Skin epidermis (tissue), 12 donors: Measurements from ENCODE around the gene HOXC5.

ENCODE experiments used
- H3K27ac ChIP-seq, 21 experiments: fragments of 200-600 bp; sonication (generic) in 11 of 21; one replicate each; pipeline ENCODE4 v1.5.0; 2020; ENCODE audit warnings: mild to moderate bottlenecking in 3 of 21, inconsistent platforms in 2 of 21, moderate library complexity in 2 of 21
- H3K4me3 ChIP-seq, 7 experiments: fragments of 200-600 bp; sonication (generic) in 2 of 7; one replicate each; pipeline ENCODE4 v1.5.0; 2020; ENCODE audit warnings: inconsistent platforms in 2 of 7, mild to moderate bottlenecking in 2 of 7, moderate library complexity in 1 of 7

HOXC5 gene

DNA sequence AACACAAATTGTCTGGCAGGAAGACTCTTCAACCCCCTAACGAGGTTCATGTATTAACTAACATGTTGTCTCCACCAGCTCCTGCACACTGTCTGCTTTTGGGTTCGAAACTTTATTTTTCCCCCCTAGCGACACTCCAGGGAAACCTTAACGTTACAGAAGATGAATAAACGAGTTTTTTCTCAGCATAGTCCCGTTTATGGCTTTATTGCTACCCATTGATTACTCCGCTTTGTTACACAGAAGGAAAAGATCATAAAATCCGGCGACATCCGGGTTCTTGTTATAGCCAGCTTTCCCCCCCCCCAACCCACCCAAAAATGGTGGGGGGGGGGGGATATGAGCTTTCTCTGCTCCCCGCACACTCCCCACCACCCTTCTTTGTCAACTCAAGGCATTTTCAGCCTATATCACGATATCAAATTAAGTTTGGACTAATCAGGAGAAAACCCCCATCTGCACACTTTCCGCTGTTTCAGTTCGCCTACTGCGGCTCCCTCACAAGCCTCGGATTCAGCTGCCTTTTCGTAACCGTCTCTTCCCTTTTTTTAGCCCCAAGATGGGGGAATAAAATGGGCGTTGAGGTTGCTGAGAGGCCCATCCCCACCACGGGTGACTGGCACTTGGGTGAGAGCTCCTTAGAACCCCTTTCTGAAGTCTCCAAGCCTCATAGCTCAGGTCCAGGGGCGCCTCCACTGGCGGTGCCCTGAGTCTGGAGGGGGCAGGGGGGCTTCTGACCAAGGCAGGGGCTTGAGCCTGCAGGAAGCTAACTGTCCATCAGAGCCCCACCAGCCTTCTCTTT is 6.0 kb upstream of the HOXC5 start:
- H3K4me3 ChIP-seq: no peak overlapping the region
- peak overlapping the region in 9 of 21 experiments; percentile 42 to 98 (median 82) for H3K27ac ChIP-seq

DNA sequence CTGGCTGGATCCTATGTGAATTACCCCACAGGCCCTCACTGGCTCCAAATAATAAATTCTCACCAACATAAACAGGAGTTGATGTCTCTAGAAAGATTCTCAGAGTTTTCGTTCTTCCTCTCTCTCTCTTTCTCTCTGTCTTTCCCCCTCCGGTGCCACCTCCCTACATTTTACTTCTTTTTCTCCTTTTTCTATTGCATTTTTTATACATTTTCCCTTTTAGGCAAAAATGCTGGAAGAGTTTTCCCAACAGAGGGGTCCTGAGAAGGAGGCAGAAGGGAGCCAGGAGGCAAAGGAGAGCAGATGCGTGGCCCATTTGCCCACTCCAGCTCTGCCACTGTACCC is 5.4 kb upstream of the HOXC5 start:
- H3K4me3 ChIP-seq: no peak overlapping the region
- H3K27ac ChIP-seq: peak overlapping the region in 9 of 21 experiments; percentile 42 to 98 (median 82)

DNA sequence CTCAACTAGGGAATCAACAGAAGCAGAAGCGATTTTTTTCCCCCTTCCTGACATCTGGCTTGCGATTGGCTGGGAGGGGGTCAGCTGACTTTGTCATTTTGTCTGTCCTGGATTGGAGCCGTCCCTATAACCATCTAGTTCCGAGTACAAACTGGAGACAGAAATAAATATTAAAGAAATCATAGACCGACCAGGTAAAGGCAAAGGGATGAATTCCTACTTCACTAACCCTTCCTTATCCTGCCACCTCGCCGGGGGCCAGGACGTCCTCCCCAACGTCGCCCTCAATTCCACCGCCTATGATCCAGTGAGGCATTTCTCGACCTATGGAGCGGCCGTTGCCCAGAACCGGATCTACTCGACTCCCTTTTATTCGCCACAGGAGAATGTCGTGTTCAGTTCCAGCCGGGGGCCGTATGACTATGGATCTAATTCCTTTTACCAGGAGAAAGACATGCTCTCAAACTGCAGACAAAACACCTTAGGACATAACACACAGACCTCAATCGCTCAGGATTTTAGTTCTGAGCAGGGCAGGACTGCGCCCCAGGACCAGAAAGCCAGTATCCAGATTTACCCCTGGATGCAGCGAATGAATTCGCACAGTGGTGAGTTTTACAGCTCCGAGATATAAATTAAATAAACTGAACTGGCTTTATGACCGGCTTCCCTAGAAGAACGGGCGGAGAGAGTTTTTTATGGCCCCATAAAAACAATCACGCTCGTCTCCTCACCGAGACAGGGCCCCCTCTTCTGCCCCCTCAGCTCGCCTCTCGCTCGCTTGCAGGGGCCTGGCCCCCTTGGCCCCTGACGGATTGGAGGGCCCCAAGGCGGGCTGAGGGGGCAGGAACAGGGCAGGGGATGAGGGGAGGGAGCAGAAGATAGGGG is 4.3 kb upstream of the HOXC5 start, which contains the start of gene HOXC6:
Gene HOXC6 (plus strand): TSS at position 127 of the 888 bp plus-strand sequence. CDS start 82 bp downstream, at position 209.
- Histone ChIP-seq H3K4me3 (peak within 1 kb of the TSS in 6 of 7 experiments; percentile 0 to 41 (median 19)), H3K27ac (peak within 1 kb of the TSS in 11 of 21 experiments; percentile 4 to 98 (median 78))

DNA sequence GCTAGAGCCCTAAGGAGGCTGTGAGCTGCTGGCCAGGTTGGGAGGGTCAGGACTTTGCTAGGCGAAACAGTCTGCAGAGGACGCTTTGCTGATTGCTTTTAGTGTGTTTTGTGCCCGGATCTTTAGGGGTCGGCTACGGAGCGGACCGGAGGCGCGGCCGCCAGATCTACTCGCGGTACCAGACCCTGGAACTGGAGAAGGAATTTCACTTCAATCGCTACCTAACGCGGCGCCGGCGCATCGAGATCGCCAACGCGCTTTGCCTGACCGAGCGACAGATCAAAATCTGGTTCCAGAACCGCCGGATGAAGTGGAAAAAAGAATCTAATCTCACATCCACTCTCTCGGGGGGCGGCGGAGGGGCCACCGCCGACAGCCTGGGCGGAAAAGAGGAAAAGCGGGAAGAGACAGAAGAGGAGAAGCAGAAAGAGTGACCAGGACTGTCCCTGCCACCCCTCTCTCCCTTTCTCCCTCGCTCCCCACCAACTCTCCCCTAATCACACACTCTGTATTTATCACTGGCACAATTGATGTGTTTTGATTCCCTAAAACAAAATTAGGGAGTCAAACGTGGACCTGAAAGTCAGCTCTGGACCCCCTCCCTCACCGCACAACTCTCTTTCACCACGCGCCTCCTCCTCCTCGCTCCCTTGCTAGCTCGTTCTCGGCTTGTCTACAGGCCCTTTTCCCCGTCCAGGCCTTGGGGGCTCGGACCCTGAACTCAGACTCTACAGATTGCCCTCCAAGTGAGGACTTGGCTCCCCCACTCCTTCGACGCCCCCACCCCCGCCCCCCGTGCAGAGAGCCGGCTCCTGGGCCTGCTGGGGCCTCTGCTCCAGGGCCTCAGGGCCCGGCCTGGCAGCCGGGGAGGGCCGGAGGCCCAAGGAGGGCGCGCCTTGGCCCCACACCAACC is 3.1 kb upstream of the HOXC5 start:
- peak overlapping the region in 3 of 7 experiments; percentile 21 to 41 (median 34) for H3K4me3 ChIP-seq
- peak overlapping the region in 9 of 21 experiments; percentile 46 to 88 (median 81) for H3K27ac ChIP-seq

DNA sequence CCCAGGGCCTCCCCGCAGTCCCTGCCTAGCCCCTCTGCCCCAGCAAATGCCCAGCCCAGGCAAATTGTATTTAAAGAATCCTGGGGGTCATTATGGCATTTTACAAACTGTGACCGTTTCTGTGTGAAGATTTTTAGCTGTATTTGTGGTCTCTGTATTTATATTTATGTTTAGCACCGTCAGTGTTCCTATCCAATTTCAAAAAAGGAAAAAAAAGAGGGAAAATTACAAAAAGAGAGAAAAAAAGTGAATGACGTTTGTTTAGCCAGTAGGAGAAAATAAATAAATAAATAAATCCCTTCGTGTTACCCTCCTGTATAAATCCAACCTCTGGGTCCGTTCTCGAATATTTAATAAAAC is 2.4 kb upstream of the HOXC5 start:
- Histone ChIP-seq H3K27ac (peak overlapping the region in 8 of 21 experiments; percentile 64 to 88 (median 81)), H3K4me3 (no peak overlapping the region)

DNA sequence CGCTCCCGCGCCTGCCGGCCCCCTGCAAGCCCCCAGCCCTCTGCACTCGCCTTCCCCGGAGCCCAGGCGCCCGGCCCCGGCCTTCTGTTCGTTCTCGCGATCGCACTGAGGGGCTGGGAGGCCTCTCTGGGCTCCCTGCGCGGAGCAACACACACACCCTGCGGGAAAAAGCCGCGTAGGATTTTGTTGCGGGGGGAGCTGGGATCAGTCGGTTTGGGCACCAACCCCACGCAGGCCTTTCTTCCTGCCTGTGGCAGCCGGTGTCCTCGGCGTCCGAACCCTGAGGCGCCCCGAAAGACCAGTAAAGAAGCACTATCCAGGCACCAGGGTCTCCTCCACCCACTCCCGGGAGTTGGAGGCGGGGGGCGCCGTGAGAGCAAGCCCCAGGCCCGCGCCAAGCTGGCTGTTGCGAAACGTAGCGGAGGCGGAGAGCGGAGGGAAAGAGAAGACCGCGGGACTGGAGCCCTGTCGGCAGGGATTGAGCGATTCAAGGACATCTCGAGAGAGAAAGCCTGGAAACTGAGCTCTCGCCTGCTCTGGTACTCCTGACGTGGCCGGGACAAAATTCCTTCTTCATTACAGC is 1.9 kb upstream of the HOXC5 start:
- Histone ChIP-seq H3K4me3 (peak overlapping the region in 1 of 7 experiments; percentile 1), H3K27ac (peak overlapping the region in 9 of 21 experiments; percentile 33 to 88 (median 81))

DNA sequence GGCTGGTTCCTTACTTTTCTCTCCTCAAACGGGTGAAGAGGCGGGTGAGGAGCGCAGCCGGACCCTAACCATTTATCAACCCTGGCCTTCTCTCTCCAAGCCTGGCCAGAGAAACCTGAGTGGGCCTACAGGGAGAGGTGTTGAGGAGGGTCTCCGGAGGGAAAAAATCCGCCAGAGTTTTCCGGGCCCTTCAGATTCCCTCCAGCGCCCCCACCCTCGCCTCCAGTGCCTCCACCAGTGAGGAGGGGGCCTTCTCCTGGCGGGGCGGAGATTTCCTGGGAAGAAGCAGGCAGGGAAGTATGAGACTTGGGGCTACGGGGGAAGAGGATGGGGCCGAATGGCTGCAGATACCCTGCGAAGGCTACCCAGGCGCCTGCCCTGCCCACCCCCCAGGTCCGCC is 1.4 kb upstream of the HOXC5 start:
- Histone ChIP-seq H3K4me3 (no peak overlapping the region), H3K27ac (peak overlapping the region in 8 of 21 experiments; percentile 64 to 88 (median 81))

DNA sequence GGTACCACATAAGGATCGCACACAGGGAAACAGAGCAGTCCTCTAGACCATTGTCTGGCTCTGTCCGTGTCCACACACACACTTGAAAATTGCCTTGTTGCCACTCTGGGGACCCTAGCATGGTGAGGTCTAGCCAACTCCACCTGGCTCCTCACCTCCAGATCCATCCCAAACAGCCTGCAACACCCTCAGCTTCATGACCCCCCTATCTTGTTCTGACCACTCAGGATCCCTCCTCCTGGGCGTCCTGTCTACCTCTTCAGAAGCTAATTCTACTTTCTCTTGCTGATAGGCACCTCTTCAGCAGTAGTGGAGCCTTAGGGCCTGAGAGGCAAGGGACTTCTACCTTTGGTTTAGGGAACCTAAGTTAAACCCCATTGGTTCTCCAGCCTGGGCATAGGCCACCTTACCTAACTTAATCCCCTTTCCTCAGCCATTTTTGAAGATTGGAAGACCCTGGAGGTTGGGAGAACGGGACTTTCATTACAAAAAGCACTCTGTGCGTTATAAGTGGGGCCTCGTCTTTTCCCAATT is 697 bp upstream of the HOXC5 start:
- no peak overlapping the region for H3K4me3 ChIP-seq
- peak overlapping the region in 6 of 21 experiments; percentile 75 to 88 (median 84) for H3K27ac ChIP-seq

DNA sequence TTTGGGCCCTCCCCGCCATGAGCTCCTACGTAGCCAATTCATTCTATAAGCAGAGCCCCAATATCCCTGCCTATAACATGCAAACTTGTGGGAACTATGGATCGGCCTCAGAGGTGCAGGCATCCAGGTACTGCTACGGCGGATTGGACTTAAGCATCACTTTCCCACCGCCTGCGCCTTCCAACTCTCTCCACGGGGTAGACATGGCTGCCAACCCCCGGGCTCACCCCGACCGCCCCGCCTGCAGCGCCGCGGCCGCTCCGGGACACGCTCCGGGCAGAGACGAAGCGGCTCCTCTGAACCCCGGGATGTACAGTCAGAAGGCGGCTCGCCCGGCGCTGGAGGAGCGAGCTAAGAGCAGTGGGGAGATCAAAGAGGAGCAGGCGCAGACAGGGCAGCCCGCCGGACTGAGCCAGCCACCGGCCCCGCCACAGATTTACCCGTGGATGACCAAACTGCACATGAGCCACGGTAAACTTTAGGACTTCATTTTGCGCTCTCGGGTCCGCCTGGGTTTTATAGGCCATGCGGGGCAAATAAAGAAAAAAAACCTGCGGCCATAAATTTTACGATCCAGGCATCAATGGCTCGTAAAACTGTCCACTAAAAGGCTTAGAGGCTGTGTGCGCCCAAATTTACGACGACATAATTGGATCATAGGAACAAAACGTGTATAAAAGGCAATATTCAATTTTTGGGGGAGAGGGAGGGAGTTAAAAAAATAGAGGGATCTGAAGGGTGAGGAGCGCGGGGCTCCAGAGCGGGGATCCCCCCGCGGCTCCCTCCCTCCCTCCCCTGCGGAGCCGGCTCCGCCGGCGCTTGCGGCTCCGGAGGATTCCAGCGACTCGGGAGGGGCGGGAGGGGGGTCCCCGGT is 493 bp downstream of the HOXC5 start:
- H3K27ac ChIP-seq: peak overlapping the region in 7 of 21 experiments; percentile 1 to 82 (median 55)
- H3K4me3 ChIP-seq: peak overlapping the region; percentile 14 to 36 (median 30)

DNA sequence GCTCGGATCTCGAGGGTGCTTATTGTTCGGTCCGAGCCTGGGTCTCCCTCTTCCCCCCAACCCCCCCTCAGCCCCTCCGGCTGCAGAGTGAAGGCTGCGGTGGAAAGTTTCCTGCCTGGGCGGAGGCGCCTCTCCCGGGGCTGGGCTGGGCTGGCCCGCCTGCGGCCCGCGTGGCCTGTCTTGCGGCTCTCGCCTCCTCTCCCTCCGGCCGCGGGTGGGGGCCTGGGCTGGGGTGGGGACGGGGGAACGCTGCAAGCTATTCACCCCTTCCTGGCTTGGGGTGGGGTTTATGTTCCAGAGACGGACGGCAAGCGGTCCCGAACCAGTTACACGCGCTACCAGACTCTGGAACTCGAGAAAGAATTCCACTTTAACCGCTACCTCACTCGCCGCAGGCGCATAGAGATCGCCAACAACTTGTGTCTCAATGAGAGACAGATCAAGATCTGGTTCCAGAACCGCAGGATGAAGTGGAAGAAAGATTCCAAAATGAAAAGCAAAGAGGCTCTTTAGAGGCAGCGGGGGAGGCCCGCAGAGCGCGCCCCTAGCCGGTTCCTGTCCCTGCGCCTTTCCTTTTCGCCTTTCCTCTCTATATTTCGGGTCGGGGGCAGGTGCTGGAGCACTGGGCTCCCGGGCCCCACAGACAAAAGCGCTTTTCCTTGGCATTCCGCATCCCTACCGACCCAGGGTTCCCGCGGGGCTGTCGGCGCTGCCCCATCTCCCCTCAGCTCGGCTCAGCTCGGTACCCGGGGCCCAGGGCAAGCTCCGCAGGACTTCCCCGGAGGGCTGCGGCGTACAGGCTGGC is 1.3 kb downstream of the HOXC5 start:
- peak overlapping the region in 7 of 21 experiments; percentile 1 to 82 (median 55) for H3K27ac ChIP-seq

DNA sequence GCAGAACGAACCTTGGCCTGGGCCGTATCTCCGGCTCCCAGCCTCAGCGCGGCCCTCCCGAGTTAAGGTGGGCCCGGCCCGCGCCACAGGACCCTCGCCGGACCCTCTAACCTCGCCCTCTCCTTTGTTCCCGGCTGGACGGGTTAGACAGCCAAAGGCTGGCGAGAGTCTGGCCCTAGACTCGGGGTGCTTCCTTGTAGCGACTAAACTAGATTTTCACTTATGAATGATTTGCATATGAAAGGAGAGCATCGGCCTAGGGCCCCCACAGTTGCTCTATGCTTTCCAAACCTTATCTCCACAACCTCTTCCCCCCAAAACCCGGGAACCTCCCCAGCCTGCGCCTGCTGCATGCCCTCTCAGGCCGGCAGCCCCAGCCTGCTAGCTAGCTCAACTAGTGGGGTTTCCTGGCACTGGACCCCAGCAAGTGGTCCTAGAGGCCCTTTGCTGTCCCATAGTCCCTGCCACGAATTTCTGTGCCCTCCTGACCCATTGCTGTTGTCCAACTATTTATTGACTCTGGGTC is 2.0 kb downstream of the HOXC5 start:
- Histone ChIP-seq H3K27ac (peak overlapping the region in 6 of 21 experiments; percentile 46 to 82 (median 56)), H3K4me3 (peak overlapping the region in 1 of 7 experiments; percentile 30)

More for the DNA sequence above, 1.3 kb downstream of the HOXC5 start:
- peak overlapping the region in 6 of 7 experiments; percentile 22 to 36 (median 32) for H3K4me3 ChIP-seq

DNA sequence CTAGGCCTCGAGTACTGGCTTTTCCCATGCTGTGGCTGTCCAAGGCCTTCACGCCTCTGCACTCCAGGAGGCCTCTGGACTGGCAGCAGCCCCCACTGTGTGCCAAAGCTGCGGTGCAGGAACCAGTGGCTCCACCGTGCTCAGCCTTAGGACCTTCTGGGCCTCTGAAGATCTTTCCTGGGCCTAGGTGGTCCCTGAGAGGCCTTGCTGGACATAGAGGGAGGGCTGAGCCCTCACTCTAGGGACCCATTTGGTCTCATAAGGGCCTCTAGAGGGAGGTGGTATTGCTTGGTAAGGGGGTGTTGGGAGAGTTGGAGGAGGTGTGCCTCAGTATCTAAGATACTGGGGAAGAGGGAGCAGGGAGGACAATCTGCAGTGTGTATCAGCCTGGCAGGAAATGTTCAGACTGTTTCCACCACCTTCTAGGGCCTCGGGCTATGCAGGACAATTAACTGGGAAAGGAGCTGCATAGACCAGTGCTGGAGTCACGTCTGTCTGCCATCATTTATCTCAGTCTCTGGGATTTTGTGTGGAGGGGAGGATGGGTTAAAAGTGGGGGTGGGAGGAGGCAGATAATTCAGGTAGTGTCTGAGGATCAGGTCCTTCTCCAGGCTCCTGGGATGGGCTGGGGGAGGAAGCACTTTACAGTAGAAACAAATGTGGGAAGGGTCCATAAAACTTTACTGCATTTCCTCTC is 2.9 kb downstream of the HOXC5 start:
- Histone ChIP-seq H3K27ac (peak overlapping the region in 1 of 21 experiments; percentile 55), H3K4me3 (no peak overlapping the region)

DNA sequence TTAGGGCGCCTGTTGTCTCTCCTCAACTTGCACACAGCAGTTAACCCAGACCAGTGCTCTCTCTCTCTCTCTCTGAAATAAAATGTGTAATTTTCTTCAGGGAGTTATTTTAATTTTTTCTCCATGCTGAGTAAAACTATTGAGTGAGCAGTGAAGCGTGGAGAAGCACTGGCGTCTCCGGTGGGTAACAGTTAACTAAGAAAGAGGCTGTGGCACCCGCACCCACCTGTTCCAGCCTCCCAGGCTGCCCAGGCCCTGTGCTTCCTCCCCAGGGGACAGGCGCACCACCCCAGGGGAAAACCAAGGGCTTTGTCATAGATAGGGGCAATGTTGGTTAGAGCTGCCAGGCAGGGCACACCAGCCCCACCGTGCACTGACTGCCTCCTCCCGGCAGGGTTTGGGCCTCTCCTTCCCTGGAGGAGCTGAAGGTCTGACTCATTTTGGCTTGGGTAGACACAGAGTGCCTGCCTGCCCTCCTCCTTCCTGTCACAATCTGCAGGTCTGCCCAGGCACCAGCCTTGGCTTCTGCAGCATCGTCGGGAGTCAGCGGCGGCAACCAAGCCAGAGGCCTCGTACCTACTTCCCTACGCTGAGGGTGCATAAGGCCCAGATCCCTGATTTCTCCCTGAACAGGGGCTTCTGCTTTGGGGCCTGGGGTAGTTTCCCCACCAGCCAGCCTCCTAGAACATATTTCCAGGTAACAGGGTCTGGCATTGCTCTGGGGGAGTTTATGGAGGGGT is 3.9 kb downstream of the HOXC5 start:
- Histone ChIP-seq H3K4me3 (no peak overlapping the region), H3K27ac (peak overlapping the region in 2 of 21 experiments; percentile 14 to 81)

DNA sequence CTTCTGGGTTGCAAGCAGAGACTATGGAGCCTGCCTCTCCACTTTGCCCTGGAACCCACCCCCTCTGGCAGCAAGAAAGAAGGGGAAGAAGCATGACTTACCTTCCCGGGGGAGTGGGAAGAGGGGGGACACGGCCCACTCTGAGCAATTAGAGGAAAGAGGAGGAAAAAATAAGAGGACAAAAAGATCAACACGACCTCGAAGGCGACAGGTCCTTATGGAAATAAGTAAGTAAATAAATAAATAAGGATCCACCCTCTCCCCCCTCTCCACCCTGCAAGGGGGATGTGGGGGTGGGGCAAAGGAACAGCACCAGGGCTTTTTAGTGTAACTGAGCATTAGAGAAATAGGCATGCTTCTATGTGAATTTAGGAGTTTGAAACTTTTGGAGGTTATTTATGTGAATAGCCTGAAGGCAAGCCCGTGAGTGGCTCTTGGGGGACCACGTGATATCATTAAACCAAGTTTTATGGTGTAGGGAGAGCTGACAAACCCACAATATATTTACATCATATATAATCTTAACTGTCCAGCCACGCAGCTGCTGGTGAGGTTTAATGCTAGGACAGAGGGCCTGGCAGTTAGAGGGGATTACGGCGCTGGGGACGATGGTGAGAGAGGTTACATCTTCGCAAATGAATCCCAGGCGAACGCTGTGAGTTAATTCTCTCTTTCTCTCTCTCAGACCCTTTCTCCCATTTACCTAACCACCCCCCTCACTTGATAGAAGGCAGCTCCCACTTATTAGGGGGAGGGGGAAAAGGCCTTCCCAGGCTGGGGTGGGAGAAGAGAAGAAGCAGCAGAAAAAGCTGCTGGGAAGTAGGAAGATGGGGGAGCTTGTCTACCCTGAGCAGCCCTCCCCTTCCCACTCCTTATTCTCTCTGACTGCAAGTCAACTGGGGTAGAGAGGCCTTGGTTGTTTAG is 4.8 kb downstream of the HOXC5 start:
- Histone ChIP-seq H3K4me3 (no peak overlapping the region), H3K27ac (peak overlapping the region in 4 of 21 experiments; percentile 28 to 81 (median 57))
